ENCODE data around the gene SPATA46.

Gene SPATA46

GRCh38 chr1:162375463-162375862, 1.2 kb downstream of the SPATA46 start:
- H3K4me1 ChIP-seq (ENCODE audit: low read length) = no peaks in the 10 kb centered on the region
- H3K4me2 ChIP-seq (ENCODE audit: low read depth, low read length) = no peak overlapping the region
- H3K9me3 ChIP-seq (replicated peaks; ENCODE audit: insufficient read depth, low read length) = no peaks in the 10 kb centered on the region
- H3K4me3 ChIP-seq (ENCODE audit: low read length) = no peak overlapping the region
- H3F3A ChIP-seq (ENCODE audit: insufficient read depth, low read length) = no peaks in the 10 kb centered on the region
- H4K20me1 ChIP-seq (ENCODE audit: insufficient read depth, low read length) = no peaks in the 10 kb centered on the region
- no peaks in the 10 kb centered on the region for H3K79me2 ChIP-seq (ENCODE audit: low read length)
- H2AFZ ChIP-seq (ENCODE audit: low read length) = no peak overlapping the region
- no peaks in the 10 kb centered on the region for H3K27me3 ChIP-seq (replicated peaks; ENCODE audit: insufficient read depth, low read length)
- no peaks in the 10 kb centered on the region for H3K36me3 ChIP-seq (replicated peaks; ENCODE audit: insufficient read depth, low read length)
- no peak for TF ChIP-seq EZH2 (optimal IDR thresholded peaks at IDR 0.05; ENCODE audit: low read depth, low read length)
- TF ChIP-seq EZH2phosphoT487 (IDR thresholded peaks at IDR 0.05; ENCODE audit: low read length) = no peak
- TF ChIP-seq CTCF (IDR thresholded peaks at IDR 0.05; ENCODE audit: low read length) = no peak
- no peak overlapping the region for H3K9ac ChIP-seq (ENCODE audit: low read length)
- H3K9me2 ChIP-seq (replicated peaks; ENCODE audit: insufficient read depth, low read length) = no peaks in the 10 kb centered on the region
- no peak for DNase-seq
- no peak overlapping the region for H3K27ac ChIP-seq (ENCODE audit: low read length)

- Histone ChIP-seq H3K9ac (ENCODE audit: low read length) (no peak overlapping the region), H3K4me2 (ENCODE audit: low read depth, low read length) (no peak overlapping the region), H3F3A (ENCODE audit: insufficient read depth, low read length) (no peaks in the 10 kb centered on the region), H3K27me3 (replicated peaks; ENCODE audit: insufficient read depth, low read length) (no peaks in the 10 kb centered on the region), H3K4me3 (ENCODE audit: low read length) (no peak overlapping the region), H3K9me2 (replicated peaks; ENCODE audit: insufficient read depth, low read length) (no peaks in the 10 kb centered on the region), H3K79me2 (ENCODE audit: low read length) (no peaks in the 10 kb centered on the region), H3K36me3 (replicated peaks; ENCODE audit: insufficient read depth, low read length) (no peaks in the 10 kb centered on the region), H3K4me1 (ENCODE audit: low read length) (no peaks in the 10 kb centered on the region), H3K27ac (ENCODE audit: low read length) (no peak overlapping the region), H3K9me3 (replicated peaks; ENCODE audit: insufficient read depth, low read length) (no peaks in the 10 kb centered on the region), H4K20me1 (ENCODE audit: insufficient read depth, low read length) (no peaks in the 10 kb centered on the region), H2AFZ (ENCODE audit: low read length) (no peak overlapping the region)
- DNase-seq = no peak
- TF ChIP-seq EZH2 (optimal IDR thresholded peaks at IDR 0.05; ENCODE audit: low read depth, low read length) = no peak
- no peak for TF ChIP-seq CTCF (IDR thresholded peaks at IDR 0.05; ENCODE audit: low read length)
- TF ChIP-seq EZH2phosphoT487 (IDR thresholded peaks at IDR 0.05; ENCODE audit: low read length) = no peak
These were observed 2.2 kb downstream of the SPATA46 start for GRCh38 chr1:162374406-162374805.

GRCh38 chr1:162373541-162374260, 3.0 kb downstream of the SPATA46 start:
- TF ChIP-seq EZH2 (optimal IDR thresholded peaks at IDR 0.05; ENCODE audit: low read depth, low read length) (no peak), CTCF (IDR thresholded peaks at IDR 0.05; ENCODE audit: low read length) (no peak), EZH2phosphoT487 (IDR thresholded peaks at IDR 0.05; ENCODE audit: low read length) (no peak)
- no peaks in the 10 kb centered on the region for H3K4me1 ChIP-seq (ENCODE audit: low read length)
- H3K4me2 ChIP-seq (ENCODE audit: low read depth, low read length) = no peak overlapping the region

More at GRCh38 chr1:162373541-162374260, 3.0 kb downstream of the SPATA46 start:
- no peaks in the 10 kb centered on the region for H3K79me2 ChIP-seq (ENCODE audit: low read length)
- H3K27ac ChIP-seq (ENCODE audit: low read length) = no peak overlapping the region
- no peaks in the 10 kb centered on the region for H3F3A ChIP-seq (ENCODE audit: insufficient read depth, low read length)
- no peak for DNase-seq
- H3K36me3 ChIP-seq (replicated peaks; ENCODE audit: insufficient read depth, low read length) = no peaks in the 10 kb centered on the region
- no peak overlapping the region for H3K4me3 ChIP-seq (ENCODE audit: low read length)
- H3K9me2 ChIP-seq (replicated peaks; ENCODE audit: insufficient read depth, low read length) = no peaks in the 10 kb centered on the region
- H4K20me1 ChIP-seq (ENCODE audit: insufficient read depth, low read length) = no peaks in the 10 kb centered on the region
- no peak overlapping the region for H2AFZ ChIP-seq (ENCODE audit: low read length)
- H3K9me3 ChIP-seq (replicated peaks; ENCODE audit: insufficient read depth, low read length) = no peaks in the 10 kb centered on the region
- no peak overlapping the region for H3K9ac ChIP-seq (ENCODE audit: low read length)
- H3K27me3 ChIP-seq (replicated peaks; ENCODE audit: insufficient read depth, low read length) = no peaks in the 10 kb centered on the region

All from MM.1S (cell line).